ENCODE measurements around the gene ATP6V1E1.

- no peak for TF ChIP-seq CTCF (IDR thresholded peaks at IDR 0.05)
- no peak for TF ChIP-seq REST (IDR thresholded peaks at IDR 0.05)
- TF ChIP-seq RNF2 (IDR thresholded peaks at IDR 0.05; ENCODE audit: borderline replicate concordance, low read depth): no peak
- TF ChIP-seq, protein P1, sequence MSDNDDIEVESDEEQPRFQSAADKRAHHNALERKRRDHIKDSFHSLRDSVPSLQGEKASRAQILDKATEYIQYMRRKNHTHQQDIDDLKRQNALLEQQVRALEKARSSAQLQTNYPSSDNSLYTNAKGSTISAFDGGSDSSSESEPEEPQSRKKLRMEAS (IDR thresholded peaks at IDR 0.05): no peak
- no peak for TF ChIP-seq HEYL (CRISPR knock-in tag; IDR thresholded peaks at IDR 0.05)
These were observed 69.4 kb downstream of the ATP6V1E1 start for GRCh38 chr22:17559188-17559587.
